ENCODE measurements around the gene SNX5.

The SNX5 gene

GRCh38 chr20:17916433-17916891 is 52.1 kb downstream of the SNX5 start:
- TF ChIP-seq CTCF (conservative IDR thresholded peaks at IDR 0.05; ENCODE audit: low read depth, low read length) = no peak
- no peak for DNase-seq (ENCODE audit: low read depth)
- no peak overlapping the region for H3K4me3 ChIP-seq (ENCODE audit: low read length)

GRCh38 chr20:17914957-17915356 is 53.6 kb downstream of the SNX5 start:
- TF ChIP-seq CTCF (conservative IDR thresholded peaks at IDR 0.05; ENCODE audit: low read depth, low read length) = no peak
- no peak overlapping the region for H3K4me3 ChIP-seq (ENCODE audit: low read length)
- DNase-seq (ENCODE audit: low read depth) = no peak

DNA sequence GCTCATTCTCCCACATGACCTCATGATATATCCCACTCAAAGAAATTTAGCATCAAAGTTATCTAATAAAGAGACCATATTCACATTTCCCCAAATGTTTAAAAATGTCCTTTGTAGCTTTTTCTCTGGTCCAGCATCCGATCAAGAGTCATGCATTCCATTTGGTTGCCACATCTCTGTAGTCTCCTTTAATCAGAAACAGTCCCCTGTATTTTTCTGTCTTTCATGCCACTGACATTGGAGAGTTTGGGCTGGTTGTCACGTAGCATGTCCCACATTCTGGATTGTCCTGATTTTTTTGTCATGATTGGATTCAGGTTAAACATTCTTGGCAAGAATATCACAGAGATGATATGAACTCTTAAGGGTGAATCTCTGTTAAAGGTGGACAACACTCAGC is 55.7 kb downstream of the SNX5 start:
- no peak for TF ChIP-seq CTCF (conservative IDR thresholded peaks at IDR 0.05; ENCODE audit: low read depth, low read length)
- DNase-seq (ENCODE audit: low read depth) = no peak
- H3K4me3 ChIP-seq (ENCODE audit: low read length) = no peak overlapping the region

GRCh38 chr20:17911927-17912326 is 56.7 kb downstream of the SNX5 start:
- TF ChIP-seq CTCF (conservative IDR thresholded peaks at IDR 0.05; ENCODE audit: low read depth, low read length) = no peak
- no peak overlapping the region for H3K4me3 ChIP-seq (ENCODE audit: low read length)
- DNase-seq (ENCODE audit: low read depth) = no peak

- no peak for TF ChIP-seq CTCF (conservative IDR thresholded peaks at IDR 0.05; ENCODE audit: low read depth, low read length)
- H3K4me3 ChIP-seq (ENCODE audit: low read length) = no peak overlapping the region
- peak; percentile 34 for DNase-seq (ENCODE audit: low read depth)
Observed at GRCh38 chr20:17910828-17911294, 57.7 kb downstream of the SNX5 start.

- no peak for TF ChIP-seq CTCF (conservative IDR thresholded peaks at IDR 0.05; ENCODE audit: low read depth, low read length)
- H3K4me3 ChIP-seq (ENCODE audit: low read length) = no peak overlapping the region
- DNase-seq (ENCODE audit: low read depth) = no peak
Observed at GRCh38 chr20:17909869-17910321, 58.7 kb downstream of the SNX5 start.

- no peak overlapping the region for H3K4me3 ChIP-seq (ENCODE audit: low read length)
- TF ChIP-seq CTCF (conservative IDR thresholded peaks at IDR 0.05; ENCODE audit: low read depth, low read length) = no peak
- DNase-seq (ENCODE audit: low read depth) = no peak
Observed at GRCh38 chr20:17905544-17905943, 63.0 kb downstream of the SNX5 start.
